Ishikawa (cell line): ENCODE measurements around the gene PODNL1.

ENCODE experiments used
- CEBPB ChIP-seq: IDR thresholded peaks from 2 replicates; pipeline ENCODE4 v1.6.1; 2012
- CREB1 ChIP-seq: IDR thresholded peaks from 2 replicates; pipeline ENCODE4 v1.6.1; 2012; ENCODE audit warnings: low read depth
- EGR1 ChIP-seq: IDR thresholded peaks from 2 replicates; pipeline ENCODE4 v1.6.1; 2012
- EP300 ChIP-seq: IDR thresholded peaks from 2 replicates; pipeline ENCODE4 v1.6.1; 2012; ENCODE audit warnings: borderline replicate concordance
- MAX ChIP-seq: IDR thresholded peaks from 2 replicates; pipeline ENCODE4 v1.6.1; 2012
- NFIC ChIP-seq: IDR thresholded peaks from 2 replicates; pipeline ENCODE4 v1.6.1; 2012
- REST ChIP-seq: IDR thresholded peaks from 2 replicates; pipeline ENCODE4 v1.6.1; 2012; ENCODE audit warnings: low read depth, mild to moderate bottlenecking
- TAF1 ChIP-seq: IDR thresholded peaks from 2 replicates; pipeline ENCODE4 v1.6.1; 2012; ENCODE audit warnings: low read depth, mild to moderate bottlenecking
- TCF12 ChIP-seq: IDR thresholded peaks from 2 replicates; pipeline ENCODE4 v1.6.1; 2012; ENCODE audit warnings: low read depth
- TEAD4 ChIP-seq: IDR thresholded peaks from 2 replicates; pipeline ENCODE4 v1.6.1; 2012
- USF1 ChIP-seq: IDR thresholded peaks from 2 replicates; pipeline ENCODE4 v1.6.1; 2012
- YY1 ChIP-seq: IDR thresholded peaks from 2 replicates; pipeline ENCODE4 v1.6.1; 2012; ENCODE audit warnings: low read depth
- ZBTB7A ChIP-seq: IDR thresholded peaks from 2 replicates; pipeline ENCODE4 v1.6.1; 2012; ENCODE audit warnings: low read depth

The PODNL1 gene

GRCh38 chr19:13938301-13939064 is at the start of gene PODNL1:
TSS of gene PODNL1 (minus strand) at chr19:13938417. CDS start at chr19:13938181, 236 bp downstream.
- TF ChIP-seq CREB1 (no peak), TEAD4 (no peak), TAF1 (no peak), EP300 (no peak), REST (no peak), YY1 (no peak), TCF12 (no peak), CEBPB (no peak), MAX (no peak), ZBTB7A (no peak), USF1 (no peak)

GRCh38 chr19:13987101-13987890 is 49.1 kb upstream of the PODNL1 start:
- TF ChIP-seq NFIC (no peak), MAX (0 out of 2 replicates have a peak, but pooled peaks have one; percentile 39), USF1 (peak; percentile 79), YY1 (no peak)

GRCh38 chr19:13986348-13986904 is 48.2 kb upstream of the PODNL1 start:
- TF ChIP-seq TEAD4, result no peak
- TF ChIP-seq MAX, result peak; percentile 66
- TF ChIP-seq TCF12, result peak; percentile 21; the same call in 1 of the 2 replicates
- TF ChIP-seq CREB1, result no peak

GRCh38 chr19:13985771-13986347 is 47.6 kb upstream of the PODNL1 start:
- TF ChIP-seq NFIC (no peak), USF1 (peak; percentile 91)

GRCh38 chr19:13984875-13985741 is 46.9 kb upstream of the PODNL1 start:
- TF ChIP-seq CREB1, result no peak
- TF ChIP-seq EP300, result no peak
- no peak for TF ChIP-seq TAF1
- no peak for TF ChIP-seq ZBTB7A
- TF ChIP-seq REST, result no peak
- TF ChIP-seq EGR1, result no peak
- TF ChIP-seq MAX, result no peak
- no peak for TF ChIP-seq CEBPB
- TF ChIP-seq NFIC, result no peak
- TF ChIP-seq TCF12, result no peak
- no peak for TF ChIP-seq YY1
- TF ChIP-seq TEAD4, result no peak
- no peak for TF ChIP-seq USF1
